ENCODE results near the gene DYNLT2. TPM values are rescaled to one million over a fixed set of nuclear protein-coding genes. Genes with fewer than 3 reads are reported as not detected.

DYNLT2 gene
- total RNA-seq, 3 donors from 2014 or later (not counting 1 experiment from before 2014, with no cell fraction given) = 4.0 to 6.8 (median 5.3) TPM

GRCh38 chr6:169692516-169692915 is 58.9 kb downstream of the DYNLT2 start:
- Mint-ChIP-seq H3K27me3 (ENCODE audit: low read depth in 2 of 2) (no peaks in the 10 kb centered on the region), H3K27ac (no peak overlapping the region), H3K4me3 (no peak overlapping the region), H3K36me3 (no peaks in the 10 kb centered on the region), H3K9me3 (no peaks in the 10 kb centered on the region), H3K4me1 (peaks cover under 1 to 2% of the 10 kb centered on the region in 2 donors)
- Histone ChIP-seq H3K36me3 (ENCODE audit: control insufficient read depth, insufficient read depth, low read length) (peaks cover 3% of the 10 kb centered on the region), H3K4me1 (ENCODE audit: control insufficient read depth, insufficient read depth, low read length) (no peaks in the 10 kb centered on the region), H3K27me3 (ENCODE audit: control insufficient read depth, insufficient read depth, low read length) (no peaks in the 10 kb centered on the region), H3K4me3 (ENCODE audit: low read length) (no peak overlapping the region), H3K27ac (ENCODE audit: low read length) (no peak overlapping the region), H3K9me3 (ENCODE audit: control insufficient read depth, insufficient read depth, low read length) (peaks cover 4% of the 10 kb centered on the region)
- TF ChIP-seq CTCF (IDR thresholded peaks at IDR 0.05) = no peak
- intact Hi-C loops (cut with micrococcal nuclease) = no loop called here
- no peak for ATAC-seq
- DNase-seq = no peak
- 93% methylated on average over 3 of the region's 3 CpGs for WGBS (ENCODE audit: insufficient coverage)

- Mint-ChIP-seq H3K4me3 (no peak overlapping the region), H3K9me3 (peaks cover 0 to 1% of the 10 kb centered on the region in 2 donors), H3K4me1 (no peaks in the 10 kb centered on the region), H3K27me3 (ENCODE audit: low read depth in 2 of 2) (no peaks in the 10 kb centered on the region), H3K36me3 (peaks cover 8% of the 10 kb centered on the region), H3K27ac (no peak overlapping the region)
- ATAC-seq (no peak), DNase-seq (no peak)
- no peak for TF ChIP-seq CTCF (IDR thresholded peaks at IDR 0.05)
- Histone ChIP-seq H3K36me3 (ENCODE audit: control insufficient read depth, insufficient read depth, low read length) (peaks cover 3% of the 10 kb centered on the region), H3K27me3 (ENCODE audit: control insufficient read depth, insufficient read depth, low read length) (no peaks in the 10 kb centered on the region), H3K9me3 (ENCODE audit: control insufficient read depth, insufficient read depth, low read length) (peaks cover 4% of the 10 kb centered on the region), H3K4me1 (ENCODE audit: control insufficient read depth, insufficient read depth, low read length) (no peaks in the 10 kb centered on the region), H3K27ac (ENCODE audit: low read length) (no peak overlapping the region), H3K4me3 (ENCODE audit: low read length) (no peak overlapping the region)
- intact Hi-C loops (cut with micrococcal nuclease) = no loop called here
- WGBS (ENCODE audit: insufficient coverage) = 100% methylated on average over 1 of the region's 2 CpGs
These were observed 60.1 kb downstream of the DYNLT2 start for GRCh38 chr6:169691260-169691659.

Other genes with a start within 250 kb of the DYNLT2 start
- 10 to 100 TPM; 12.7 to 31.0 (median 25.3) TPM for gene WDR27, start 49.5 kb downstream of the DYNLT2 start, total RNA-seq
- gene C6orf120, start 49.4 kb downstream of the DYNLT2 start, total RNA-seq = 10 to 100 TPM; 13.9 to 17.3 (median 16.6) TPM
- 10 to 100 TPM; 46.5 to 56.5 (median 53.6) TPM for gene PHF10, start 27.1 kb downstream of the DYNLT2 start, total RNA-seq
- 10 to 100 TPM; 33.9 to 42.2 (median 36.4) TPM for gene ERMARD, start 50 bp upstream of the DYNLT2 start, total RNA-seq